ENCODE data around the gene TBC1D17. TPM values are rescaled to one million over a fixed set of nuclear protein-coding genes. Genes with fewer than 3 reads are reported as not detected.

The TBC1D17 gene
- total RNA-seq, 1 donor from 2014 or later: 44.9 TPM

- no peak for ATAC-seq
- intact Hi-C loops (cut with DNase I): loop anchor here (10.0 kb wide), 1 partner anchor 377 kb away; the partner anchor contains the start of gene RPS11
- no peak for DNase-seq (ENCODE audit: missing footprints)
These were observed 6.0 kb upstream of the TBC1D17 start for GRCh38 chr19:49871349-49871985.

- ATAC-seq: no peak
- intact Hi-C loops (cut with DNase I): loop anchor here (10.0 kb wide), 1 partner anchor 378 kb away; the partner anchor contains the start of gene RPS11
- DNase-seq (ENCODE audit: missing footprints): no peak
These were observed 5.0 kb upstream of the TBC1D17 start for GRCh38 chr19:49872245-49873128.

GRCh38 chr19:49873129-49873521 lies 4.4 kb upstream of the TBC1D17 start:
- intact Hi-C loops (cut with DNase I): loop anchor here (10.0 kb wide), 1 partner anchor 378 kb away; the partner anchor contains the start of gene RPS11
- no peak for ATAC-seq
- no peak for DNase-seq (ENCODE audit: missing footprints)

GRCh38 chr19:49873834-49874233 lies 3.7 kb upstream of the TBC1D17 start:
- intact Hi-C loops (cut with DNase I): loop anchor here (10.0 kb wide), 1 partner anchor 379 kb away; the partner anchor contains the start of gene RPS11
- ATAC-seq (no peak), DNase-seq (ENCODE audit: missing footprints) (no peak)

GRCh38 chr19:49874503-49875157 lies 2.9 kb upstream of the TBC1D17 start:
- ATAC-seq (no peak), DNase-seq (ENCODE audit: missing footprints) (no peak)
- intact Hi-C loops (cut with DNase I): loop anchor here (5.0 to 10.0 kb wide), 2 partner anchors 197 to 380 kb away; partner anchors contain the start of genes PRMT1 and RPS11

- intact Hi-C loops (cut with DNase I): loop anchor here (5.0 to 10.0 kb wide), 2 partner anchors 198 to 380 kb away; partner anchors contain the start of genes PRMT1 and RPS11
- ATAC-seq (no peak), DNase-seq (ENCODE audit: missing footprints) (no peak)
These were observed 2.3 kb upstream of the TBC1D17 start for GRCh38 chr19:49875177-49875576.

GRCh38 chr19:49875857-49876421 lies 1.6 kb upstream of the TBC1D17 start:
- DNase-seq (ENCODE audit: missing footprints) (peak; percentile 86), ATAC-seq (peak; percentile 5)
- intact Hi-C loops (cut with DNase I): loop anchor here (2.0 to 10.0 kb wide), 3 partner anchors 59 to 381 kb away; partner anchors contain the start of genes PRMT1 and RPS11

GRCh38 chr19:49876422-49877019 lies 981 bp upstream of the TBC1D17 start:
- intact Hi-C loops (cut with DNase I): loop anchor here (1.0 to 10.0 kb wide), 4 partner anchors 60 to 382 kb away; partner anchors contain the start of genes PRMT1 and RPS11
- DNase-seq (ENCODE audit: missing footprints) (peak; percentile 99), ATAC-seq (peak; percentile 77)

GRCh38 chr19:49877879-49878743 lies 609 bp downstream of the TBC1D17 start:
- ATAC-seq: peak; percentile 75
- DNase-seq (ENCODE audit: missing footprints): peak; percentile 100
- intact Hi-C loops (cut with DNase I): loop anchor here (1.0 to 10.0 kb wide), 4 partner anchors 61 to 383 kb away; partner anchors contain the start of genes PRMT1 and RPS11

- intact Hi-C loops (cut with DNase I): loop anchor here (5.0 to 10.0 kb wide), 2 partner anchors 201 to 384 kb away; partner anchors contain the start of genes PRMT1 and RPS11
- ATAC-seq: no peak
- no peak for DNase-seq (ENCODE audit: missing footprints)
These were observed 1.2 kb downstream of the TBC1D17 start for GRCh38 chr19:49878744-49879070.

GRCh38 chr19:49879243-49879963 lies 1.9 kb downstream of the TBC1D17 start:
- intact Hi-C loops (cut with DNase I): loop anchor here (5.0 to 10.0 kb wide), 2 partner anchors 202 to 385 kb away; partner anchors contain the start of genes PRMT1 and RPS11
- ATAC-seq (no peak), DNase-seq (ENCODE audit: missing footprints) (no peak)

GRCh38 chr19:49880162-49880869 lies 2.8 kb downstream of the TBC1D17 start:
- no peak for DNase-seq (ENCODE audit: missing footprints)
- intact Hi-C loops (cut with DNase I): no loop called here
- no peak for ATAC-seq

GRCh38 chr19:49881186-49881585 lies 3.7 kb downstream of the TBC1D17 start:
- no peak for DNase-seq (ENCODE audit: missing footprints)
- intact Hi-C loops (cut with DNase I): no loop called here
- no peak for ATAC-seq

- no peak for ATAC-seq
- DNase-seq (ENCODE audit: missing footprints): no peak
- intact Hi-C loops (cut with DNase I): no loop called here
These were observed 4.3 kb downstream of the TBC1D17 start for GRCh38 chr19:49881672-49882394.

GRCh38 chr19:49882643-49883042 lies 5.1 kb downstream of the TBC1D17 start:
- no peak for ATAC-seq
- DNase-seq (ENCODE audit: missing footprints): no peak
- intact Hi-C loops (cut with DNase I): no loop called here

Data from Right ventricle myocardium inferior (tissue), 1 donor.